SJCRH30 (cell line): Measurements from ENCODE around the gene NXT1. TPM values are rescaled to one million over a fixed set of nuclear protein-coding genes. Genes with fewer than 3 reads are reported as not detected.

ENCODE experiments used
- total RNA-seq: library from RNA; depleted of rRNA; stranded (reverse); fragments of >200 nt; shearing (Covaris generic); gene quantifications from 2 replicates; pipeline ENCODE4 v1.2.3, GENCODE V29; 2014; rRNA removed

NXT1 gene
- total RNA-seq, 1 experiment from 2014 or later, result 85.9 TPM

Other genes with a start within 250 kb of the NXT1 start
- 31.8 and 32.2 TPM in 2 replicates for gene GZF1, start 11.4 kb downstream of the NXT1 start, total RNA-seq
- 7.1 and 11.3 TPM in 2 replicates for gene NAPB, start 70.7 kb downstream of the NXT1 start, total RNA-seq
- not detected in 2 replicates for gene CSTL1, start 88.9 kb downstream of the NXT1 start, total RNA-seq
- not detected in 2 replicates for gene CST11, start 102.1 kb downstream of the NXT1 start, total RNA-seq
- not detected in 2 replicates for gene CST8, start 140.3 kb downstream of the NXT1 start, total RNA-seq
- not detected in 2 replicates for gene CST9L, start 217.7 kb downstream of the NXT1 start, total RNA-seq